Lower lobe of right lung (tissue), 2 donors: ENCODE measurements around the gene ERVW-1. TPM values are rescaled to one million over a fixed set of nuclear protein-coding genes. Genes with fewer than 3 reads are reported as not detected.
A peak's percentile ranks its signal among the peaks of the same experiment; 100 is the strongest.
"Not testable (repeated sequence)": the region's sequence is repeated elsewhere in the genome, so short reads cannot be mapped to it uniquely, and the experiment has no call there.

Experiments
- ATAC-seq, 2 donors: fragments of 200-7000 bp; cut with Tn5 transposase; one replicate each; pipeline ENCODE4 v1.9.1; 2020 to 2022; ENCODE audit warnings: mild to moderate bottlenecking in 2 of 2, moderate library complexity in 2 of 2
- DNase-seq: peaks from one replicate; pipeline ENCODE4 v3.0.0-alpha.2; 2020
- H3K27ac ChIP-seq: fragments of 200-600 bp; one replicate; pipeline ENCODE4 v1.8.0; 2022
- H3K27me3 ChIP-seq: fragments of 200-600 bp; one replicate; pipeline ENCODE4 v1.8.0; 2022; ENCODE audit warnings: low read depth
- H3K36me3 ChIP-seq: fragments of 200-600 bp; one replicate; pipeline ENCODE4 v1.8.0; 2022; ENCODE audit warnings: mild to moderate bottlenecking
- H3K4me1 ChIP-seq: fragments of 200-600 bp; one replicate; pipeline ENCODE4 v1.8.0; 2022
- H3K4me3 ChIP-seq: fragments of 200-600 bp; one replicate; pipeline ENCODE4 v1.8.0; 2022; ENCODE audit warnings: mild to moderate bottlenecking
- H3K9me3 ChIP-seq: fragments of 200-600 bp; one replicate; pipeline ENCODE4 v1.8.0; 2022
- CTCF ChIP-seq: fragments of 200-600 bp; IDR thresholded peaks from one replicate; pipeline ENCODE4 v1.8.0; 2022; ENCODE audit warnings: antibody characterized with exemption, mild to moderate bottlenecking
- intact Hi-C: fragments of 100-400 bp; cut with DNase I; formaldehyde crosslinking; loops from one replicate; pipeline ENCODE4 v1.11.0; 2022
- total RNA-seq: library from RNA; stranded (reverse); fragmentation: NEBNext Ultra II Directional; extraction: Animal tissue kit (Norgen Biotek cat#: 25700); gene quantifications from one replicate; pipeline ENCODE4 v1.2.1, GENCODE V29; 2021
- donor health status: DM: no; HTN: yes; CAD: no; lungs with severe emphysema.

Gene ERVW-1
- total RNA-seq, 1 donor from 2014 or later = not detected

- ATAC-seq = no peak
- intact Hi-C loops = no loop called here
- H3K36me3 ChIP-seq = peaks cover 74% of the 10 kb centered on the region
Measured at GRCh38 chr7:92451645-92452044, 26.1 kb downstream of the ERVW-1 start.

DNA sequence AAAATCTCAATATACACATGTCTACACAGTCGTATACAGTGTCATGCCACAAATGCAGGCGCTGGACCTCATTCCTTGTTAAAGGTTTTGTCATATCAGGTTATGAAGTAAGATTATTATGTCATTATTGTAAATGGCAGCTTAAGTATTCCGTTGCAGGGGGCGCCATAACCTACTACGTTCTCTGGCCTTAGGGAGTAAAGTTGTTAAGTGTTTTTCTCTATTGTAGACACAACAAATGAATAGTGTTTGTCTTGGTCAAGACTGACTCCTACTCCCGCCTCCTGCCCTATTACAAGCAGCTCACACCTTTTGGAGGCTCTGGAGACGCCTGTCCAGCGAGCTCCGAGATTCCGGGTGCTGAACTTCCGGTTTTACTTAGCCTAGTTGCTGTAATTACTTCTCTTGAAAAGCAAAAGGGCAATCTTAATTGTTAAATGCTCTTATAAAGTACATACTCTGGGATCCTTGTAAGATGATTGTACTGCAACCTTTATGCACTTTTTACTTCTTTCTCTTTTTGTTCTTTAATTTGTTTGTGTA lies 29.5 kb downstream of the ERVW-1 start:
- Histone ChIP-seq H3K27me3 (no peaks in the 10 kb centered on the region), H3K9me3 (no peaks in the 10 kb centered on the region), H3K27ac (peak overlapping the region; percentile 99), H3K36me3 (peaks cover 40% of the 10 kb centered on the region), H3K4me3 (peak overlapping the region; percentile 98), H3K4me1 (peaks cover 16% of the 10 kb centered on the region)
- ATAC-seq = peak; percentile 75 to 82
- peak; percentile 72 for DNase-seq
- intact Hi-C loops = no loop called here
- TF ChIP-seq CTCF = peak; percentile 40

More at GRCh38 chr7:92451645-92452044, 26.1 kb downstream of the ERVW-1 start:
- no peak for DNase-seq
- Histone ChIP-seq H3K9me3 (no peaks in the 10 kb centered on the region), H3K4me1 (peaks cover 16% of the 10 kb centered on the region), H3K27ac (no peak overlapping the region), H3K4me3 (no peak overlapping the region), H3K27me3 (no peaks in the 10 kb centered on the region)
- TF ChIP-seq CTCF = no peak

GRCh38 chr7:92447345-92448204 lies 30.2 kb downstream of the ERVW-1 start, which contains the start of gene GATAD1:
Gene GATAD1 (plus strand): TSS chr7:92447482. CDS start chr7:92447730, 248 bp downstream.
- no peaks in the 10 kb centered on the region for H3K9me3 ChIP-seq
- H3K36me3 ChIP-seq = peaks cover 33% of the 10 kb centered on the region
- H3K27me3 ChIP-seq = no peaks in the 10 kb centered on the region
- peak; percentile 96 for TF ChIP-seq CTCF
- H3K4me1 ChIP-seq = peaks cover 16% of the 10 kb centered on the region
- peak; percentile 93 for DNase-seq
- peak within 1 kb of the TSS; percentile 98 for H3K4me3 ChIP-seq
- ATAC-seq = peak; percentile 98 to 99
- H3K27ac ChIP-seq = peak within 1 kb of the TSS; percentile 99
- intact Hi-C loops = no loop called here

GRCh38 chr7:92446869-92447344 lies 30.8 kb downstream of the ERVW-1 start:
- peaks cover 16% of the 10 kb centered on the region for H3K4me1 ChIP-seq
- DNase-seq (peak; percentile 50), ATAC-seq (no peak)
- H3K27ac ChIP-seq = peak overlapping the region; percentile 99
- TF ChIP-seq CTCF = no peak
- no peaks in the 10 kb centered on the region for H3K9me3 ChIP-seq
- H3K27me3 ChIP-seq = no peaks in the 10 kb centered on the region
- intact Hi-C loops = no loop called here
- H3K36me3 ChIP-seq = peaks cover 26% of the 10 kb centered on the region
- peak overlapping the region; percentile 98 for H3K4me3 ChIP-seq

DNA sequence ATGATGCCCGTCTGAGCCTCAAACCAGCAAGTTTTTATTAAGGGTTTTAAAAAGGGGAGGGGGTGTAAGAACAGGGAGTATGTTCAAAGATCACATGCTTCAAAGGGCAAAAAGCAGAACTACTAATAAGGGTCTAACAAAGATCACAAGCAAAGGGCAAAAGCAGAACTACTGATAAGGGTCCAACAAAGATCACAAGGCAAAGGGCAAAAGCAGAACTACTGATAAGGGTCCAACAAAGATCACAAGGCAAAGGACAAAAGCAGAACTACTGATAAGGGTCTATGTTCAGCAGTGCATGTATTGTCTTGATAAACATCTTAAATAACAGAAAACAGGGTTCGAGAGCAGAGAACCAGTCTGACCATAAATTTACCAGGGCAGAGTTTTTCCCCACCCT lies 35.0 kb downstream of the ERVW-1 start:
- H3K36me3 ChIP-seq, H3K27me3 ChIP-seq, H3K4me3 ChIP-seq, DNase-seq, H3K9me3 ChIP-seq, intact Hi-C loops, H3K27ac ChIP-seq, ATAC-seq, H3K4me1 ChIP-seq: not testable (repeated sequence)
